ENCODE measurements around the gene PTK7.
"Not testable (repeated sequence)": the region's sequence is repeated elsewhere in the genome, so short reads cannot be mapped to it uniquely, and the experiment has no call there.

GRCh38 chr6:43081922-43082321 is 5.8 kb downstream of the PTK7 start:
- not testable (repeated sequence) for TF ChIP-seq CTCF (IDR thresholded peaks at IDR 0.05; ENCODE audit: insufficient read depth, low read length, poor library complexity, severe bottlenecking); EZH2phosphoT487 (conservative IDR thresholded peaks at IDR 0.05; ENCODE audit: low read length)

Measured in SU-DHL-6 (cell line).